IPS-11a (cell line): Measurements from ENCODE around the gene DDX39A.
"Not testable (repeated sequence)": the region's sequence is repeated elsewhere in the genome, so short reads cannot be mapped to it uniquely, and the experiment has no call there.

Source experiments
- H3K4me3 ChIP-seq: one replicate; pipeline ENCODE4 v1.5.1; 2013; ENCODE audit warnings: low read depth, low read length, control low read depth

The DDX39A gene

DNA sequence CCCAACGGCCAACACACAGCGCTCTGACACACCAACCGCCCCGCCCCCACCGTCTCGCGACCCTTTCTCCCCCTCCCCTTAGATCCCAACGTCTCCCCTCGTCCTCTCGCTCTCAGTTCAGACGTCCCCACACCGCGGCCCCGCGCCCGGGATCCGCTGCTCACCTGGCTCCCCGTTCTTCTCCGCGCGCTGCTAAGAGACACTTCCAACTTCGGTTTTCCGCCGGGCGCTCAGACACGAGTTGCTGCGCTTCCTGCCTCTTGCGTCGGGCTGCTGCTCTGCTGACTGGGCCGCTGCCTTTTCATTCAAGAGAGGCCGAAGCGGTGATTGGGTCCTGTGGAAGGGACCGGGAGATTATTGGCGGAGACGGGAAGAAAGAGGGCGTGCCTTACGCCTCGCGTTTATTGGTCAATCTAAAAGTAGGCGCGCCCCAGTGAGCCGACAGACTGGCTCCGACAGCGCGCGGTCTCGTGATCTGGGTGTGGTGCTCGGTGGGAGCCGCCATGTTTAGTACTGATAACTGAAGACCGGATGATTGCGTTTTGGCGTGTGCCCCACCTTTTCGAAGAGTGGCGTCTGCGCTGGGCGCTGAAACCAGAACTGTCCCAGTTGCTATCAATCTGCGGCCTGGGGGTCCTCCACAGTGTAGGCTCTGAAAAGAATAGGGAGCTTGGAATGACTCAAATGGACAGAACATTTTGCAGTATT lies at the start of gene DDX39A:
Gene DDX39A, minus strand, starts transcription at position 236 of the 708 bp plus-strand sequence. CDS start 6,121 bp downstream, outside the sequence.
- peak within 1 kb of the TSS; percentile 81 for H3K4me3 ChIP-seq

DNA sequence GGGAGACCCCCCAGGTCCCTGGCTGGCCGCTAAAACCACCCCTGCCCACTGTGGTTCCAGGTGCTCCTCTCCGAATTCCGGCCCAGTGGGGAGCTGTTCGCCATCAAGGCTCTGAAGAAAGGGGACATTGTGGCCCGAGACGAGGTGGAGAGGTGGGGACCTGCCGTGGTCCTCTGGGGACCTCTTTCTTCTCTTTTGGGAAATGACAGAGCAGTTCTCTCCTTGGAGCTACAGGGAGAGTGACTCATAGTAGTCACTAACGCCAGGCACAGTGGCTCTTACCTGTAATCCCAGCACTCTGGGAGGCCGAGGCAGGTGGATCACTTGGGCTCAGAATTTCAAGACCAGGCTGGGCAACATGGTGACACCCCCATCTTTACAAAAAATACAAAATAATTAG lies 48.7 kb upstream of the DDX39A start:
- H3K4me3 ChIP-seq = no peak overlapping the region

- no peak overlapping the region for H3K4me3 ChIP-seq
Measured at GRCh38 chr19:14467391-14467790, 48.2 kb upstream of the DDX39A start.

- H3K4me3 ChIP-seq = no peak overlapping the region
Measured at GRCh38 chr19:14463747-14464146, 44.6 kb upstream of the DDX39A start.

- H3K4me3 ChIP-seq = not testable (repeated sequence)
Measured at GRCh38 chr19:14462401-14462800, 43.3 kb upstream of the DDX39A start.

DNA sequence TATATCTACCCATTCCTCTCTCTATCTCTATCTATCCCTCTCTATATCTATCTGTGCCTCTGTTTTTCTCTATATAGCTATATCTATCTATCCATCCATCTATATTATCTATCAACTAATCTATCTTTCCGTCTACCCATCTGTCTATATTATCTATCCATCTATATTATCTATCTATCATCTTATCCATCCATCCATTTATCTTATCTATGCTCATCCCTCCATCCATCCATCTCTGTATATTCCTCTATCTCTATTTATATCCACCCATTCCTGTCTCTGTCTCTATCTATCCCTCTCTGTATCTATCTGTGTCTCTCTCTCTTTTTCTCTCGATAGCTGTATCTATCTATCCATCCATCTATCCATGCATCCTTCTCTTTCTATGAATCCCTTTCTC lies 41.8 kb upstream of the DDX39A start:
- H3K4me3 ChIP-seq = no peak overlapping the region

DNA sequence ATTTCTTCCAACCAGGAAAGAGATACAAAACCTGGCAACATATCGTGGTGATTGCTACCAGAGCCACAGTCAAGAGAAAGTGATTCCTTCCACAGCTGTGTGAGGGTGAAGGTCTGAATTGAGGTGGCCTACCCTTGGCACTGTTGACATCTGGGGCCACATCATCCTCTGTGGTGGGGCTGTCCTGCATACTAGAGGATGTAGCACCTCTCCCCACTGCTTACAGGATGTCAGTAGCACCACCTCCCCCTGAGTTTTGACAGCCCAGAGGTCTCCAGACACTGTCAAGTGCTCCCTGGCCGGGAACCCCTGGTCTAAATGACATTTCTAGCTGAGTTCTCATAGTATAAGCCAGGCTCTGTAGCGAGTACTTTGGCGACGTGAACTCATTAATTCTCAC lies 40.6 kb upstream of the DDX39A start:
- no peak overlapping the region for H3K4me3 ChIP-seq

- not testable (repeated sequence) for H3K4me3 ChIP-seq
Measured at GRCh38 chr19:14452303-14452702, 33.2 kb upstream of the DDX39A start.

DNA sequence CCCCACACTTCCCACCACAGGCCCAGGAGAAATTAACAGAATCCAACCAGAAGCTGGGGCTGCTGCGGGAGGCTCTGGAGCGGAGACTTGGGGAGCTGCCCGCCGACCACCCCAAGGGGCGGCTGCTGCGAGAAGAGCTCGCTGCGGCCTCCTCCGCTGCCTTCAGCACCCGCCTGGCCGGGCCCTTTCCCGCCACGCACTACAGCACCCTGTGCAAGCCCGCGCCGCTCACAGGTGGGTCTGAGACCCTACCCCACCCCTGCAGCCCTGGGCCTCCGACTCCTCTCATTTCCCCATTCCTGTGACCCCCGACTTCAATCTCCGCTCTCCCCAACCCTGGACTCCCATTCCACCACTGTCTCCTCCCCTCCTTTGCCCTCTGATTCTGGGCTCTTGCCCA lies 31.7 kb upstream of the DDX39A start:
- H3K4me3 ChIP-seq = no peak overlapping the region

DNA sequence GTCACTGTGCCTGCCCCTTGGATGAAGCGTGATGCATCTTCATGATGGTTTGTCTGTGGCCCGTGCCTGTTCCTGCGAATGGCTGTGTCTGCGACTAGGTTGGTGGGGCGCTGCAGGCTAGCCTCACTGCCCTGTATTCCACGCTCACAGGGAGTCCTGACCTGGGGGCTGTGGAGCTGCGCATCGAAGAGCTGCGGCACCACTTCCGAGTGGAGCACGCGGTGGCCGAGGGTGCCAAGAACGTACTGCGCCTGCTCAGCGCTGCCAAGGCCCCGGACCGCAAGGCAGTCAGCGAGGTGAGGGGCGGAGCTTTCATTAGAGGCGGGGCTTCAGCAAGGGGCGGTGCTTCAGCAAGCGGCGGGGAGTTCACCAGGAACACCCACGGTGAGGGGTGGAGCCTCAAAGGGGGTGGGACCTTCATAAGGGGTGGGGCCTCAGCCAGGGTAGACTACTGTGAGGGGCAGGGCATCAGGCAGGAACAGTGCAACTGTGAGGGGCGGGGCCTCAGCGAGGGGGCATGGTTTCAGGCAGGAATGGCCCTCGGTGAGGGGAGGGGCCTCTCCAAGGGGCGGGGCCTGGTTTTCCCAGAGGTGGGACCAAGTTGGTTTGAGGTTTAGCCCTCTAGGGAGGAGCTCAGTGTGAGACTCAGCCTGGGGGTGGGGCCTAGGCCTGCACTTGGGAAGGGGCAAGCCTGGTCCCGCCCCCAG lies 31.2 kb upstream of the DDX39A start:
- H3K4me3 ChIP-seq = no peak overlapping the region

GRCh38 chr19:14449321-14449720 lies 30.2 kb upstream of the DDX39A start:
- H3K4me3 ChIP-seq = no peak overlapping the region

- H3K4me3 ChIP-seq = no peak overlapping the region
Measured at GRCh38 chr19:14446336-14447036, 27.3 kb upstream of the DDX39A start.

DNA sequence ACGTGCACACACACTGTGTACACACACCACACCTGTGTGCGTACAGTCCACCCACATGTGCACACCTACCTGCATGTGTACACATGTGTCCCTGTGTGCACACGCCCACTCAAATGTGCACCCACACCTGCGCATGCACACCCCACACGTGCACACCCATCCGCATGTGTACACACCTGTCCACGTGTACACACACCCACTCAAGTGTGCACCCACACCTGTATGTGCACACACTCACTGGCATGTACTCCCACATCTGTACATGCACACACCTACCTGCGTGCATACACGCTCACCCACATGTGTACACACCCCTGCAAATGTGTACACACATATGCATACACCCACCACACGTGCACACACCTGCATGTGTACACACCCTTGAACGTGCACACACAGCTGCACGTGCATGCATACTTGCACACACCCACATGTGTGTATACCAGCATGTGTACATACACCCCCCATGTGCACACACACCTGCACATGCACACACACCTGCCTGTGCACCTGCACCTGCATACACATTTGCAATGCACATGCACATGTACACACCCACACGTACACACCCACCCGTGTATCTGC lies 24.6 kb upstream of the DDX39A start:
- no peak overlapping the region for H3K4me3 ChIP-seq

- no peak overlapping the region for H3K4me3 ChIP-seq
Measured at GRCh38 chr19:14442891-14443631, 23.9 kb upstream of the DDX39A start.

- H3K4me3 ChIP-seq = no peak overlapping the region
Measured at GRCh38 chr19:14441041-14441938, 22.1 kb upstream of the DDX39A start.

DNA sequence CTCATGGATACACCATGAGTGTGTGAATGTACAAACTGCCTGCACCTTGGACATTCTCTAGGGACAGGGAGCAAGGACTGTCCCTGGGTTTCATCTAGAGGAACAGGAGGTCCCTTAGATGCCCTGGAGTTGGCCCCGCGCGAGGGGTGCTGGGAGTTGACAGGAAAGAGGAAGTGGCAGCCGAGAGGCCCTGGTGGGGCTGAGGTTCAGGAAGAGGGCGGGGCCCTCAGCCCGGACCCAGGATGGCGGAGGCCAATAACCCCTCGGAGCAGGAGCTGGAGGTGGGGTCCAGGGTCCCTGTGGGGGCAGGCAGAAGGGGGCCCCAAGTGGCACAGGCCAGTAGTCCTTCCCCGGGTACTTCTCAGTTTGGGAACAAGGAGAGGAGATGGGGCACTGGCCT lies 20.9 kb upstream of the DDX39A start:
- H3K4me3 ChIP-seq = no peak overlapping the region

DNA sequence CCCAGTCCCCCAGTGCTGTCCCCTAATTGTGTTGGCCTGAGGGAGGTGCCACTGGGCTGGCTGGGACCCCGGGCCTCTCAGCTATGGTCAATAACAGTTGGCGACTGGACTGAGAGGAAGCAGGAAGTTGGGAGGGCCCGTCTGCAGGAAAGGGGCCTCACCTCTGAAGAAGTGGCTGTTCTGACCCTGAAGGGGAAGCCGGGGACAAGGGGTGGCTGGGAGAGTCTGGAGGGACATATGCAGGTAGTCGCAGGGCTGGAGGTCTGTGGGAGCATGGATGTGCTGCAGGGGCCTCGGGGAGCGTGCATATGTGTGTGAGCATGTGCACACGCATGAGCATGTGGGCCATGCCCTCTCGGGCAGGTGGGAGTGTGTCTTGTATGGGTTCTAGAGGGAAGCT lies 19.9 kb upstream of the DDX39A start:
- H3K4me3 ChIP-seq = no peak overlapping the region

- H3K4me3 ChIP-seq = no peak overlapping the region
Measured at GRCh38 chr19:14437578-14438140, 18.5 kb upstream of the DDX39A start.

DNA sequence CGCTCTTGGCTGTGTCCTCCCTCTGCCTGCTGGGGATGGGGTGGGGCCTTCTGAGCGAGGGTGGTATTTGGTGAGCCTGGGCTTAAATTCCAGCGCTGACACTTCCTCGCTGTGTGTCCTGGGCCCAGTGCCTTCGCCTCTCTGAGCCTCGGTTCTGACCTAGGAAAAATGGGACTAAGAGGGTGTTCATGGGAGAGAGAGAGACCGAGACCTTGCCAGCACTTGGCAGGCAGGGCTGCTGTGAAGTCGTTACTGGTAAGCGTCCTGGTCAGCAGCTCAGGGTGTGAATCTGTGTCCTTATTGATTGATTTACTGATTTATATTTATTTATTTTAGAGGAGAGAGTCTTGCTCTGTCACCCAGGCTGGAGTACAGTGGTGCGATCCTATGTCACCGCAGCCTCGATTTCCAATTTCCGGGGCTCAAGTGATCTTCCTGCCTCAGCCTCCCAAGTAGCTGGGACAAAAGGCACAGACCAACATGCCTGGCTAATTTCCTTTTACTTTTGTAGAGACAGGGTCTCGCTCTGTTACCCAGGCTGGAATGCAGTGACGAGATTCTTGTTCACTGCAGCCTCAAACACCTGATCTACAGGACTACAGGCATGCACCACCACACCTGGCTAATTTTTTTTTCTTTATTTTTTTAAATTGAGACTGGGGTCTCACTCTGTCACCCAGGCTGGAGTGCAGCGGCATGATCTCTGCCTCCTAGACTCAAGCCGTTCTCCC lies 16.3 kb upstream of the DDX39A start:
- no peak overlapping the region for H3K4me3 ChIP-seq
